Measurements from ENCODE around the gene SERPINA1. TPM values are rescaled to one million over a fixed set of nuclear protein-coding genes. Genes with fewer than 3 reads are reported as not detected.
A peak's percentile ranks its signal among the peaks of the same experiment; 100 is the strongest.

SERPINA1 gene
- total and polyA plus RNA-seq, 2 of the 13 experiments (the other 11 are each of a cell fraction or from before 2014, with no cell fraction given) = 3,266 to 11,015 TPM

- TF ChIP-seq, protein P1, sequence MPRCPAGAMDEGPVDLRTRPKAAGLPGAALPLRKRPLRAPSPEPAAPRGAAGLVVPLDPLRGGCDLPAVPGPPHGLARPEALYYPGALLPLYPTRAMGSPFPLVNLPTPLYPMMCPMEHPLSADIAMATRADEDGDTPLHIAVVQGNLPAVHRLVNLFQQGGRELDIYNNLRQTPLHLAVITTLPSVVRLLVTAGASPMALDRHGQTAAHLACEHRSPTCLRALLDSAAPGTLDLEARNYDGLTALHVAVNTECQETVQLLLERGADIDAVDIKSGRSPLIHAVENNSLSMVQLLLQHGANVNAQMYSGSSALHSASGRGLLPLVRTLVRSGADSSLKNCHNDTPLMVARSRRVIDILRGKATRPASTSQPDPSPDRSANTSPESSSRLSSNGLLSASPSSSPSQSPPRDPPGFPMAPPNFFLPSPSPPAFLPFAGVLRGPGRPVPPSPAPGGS (CRISPR knock-in tag; IDR thresholded peaks at IDR 0.05) = no peak
- TF ChIP-seq ZNF672 (CRISPR knock-in tag; IDR thresholded peaks at IDR 0.05) (peak; percentile 81; the same call in 1 of the 2 replicates), ZNF512B (CRISPR knock-in tag; IDR thresholded peaks at IDR 0.05; ENCODE audit: borderline replicate concordance) (no peak), PLRG1 (conservative IDR thresholded peaks at IDR 0.05) (no peak), ZSCAN9 (CRISPR knock-in tag; IDR thresholded peaks at IDR 0.05; ENCODE audit: borderline replicate concordance) (no peak), ZNF3 (CRISPR knock-in tag; IDR thresholded peaks at IDR 0.05) (peak; percentile 62), ZNF562 (CRISPR knock-in tag; IDR thresholded peaks at IDR 0.05; ENCODE audit: borderline replicate concordance) (no peak; the same call in 1 of the 2 replicates), NFYC (CRISPR knock-in tag; IDR thresholded peaks at IDR 0.05) (no peak), MZF1 (CRISPR knock-in tag; IDR thresholded peaks at IDR 0.05; ENCODE audit: borderline replicate concordance) (no peak), ZNF510 (CRISPR knock-in tag; IDR thresholded peaks at IDR 0.05; ENCODE audit: low read depth) (no peak), ARID4A (CRISPR knock-in tag; IDR thresholded peaks at IDR 0.05; ENCODE audit: borderline replicate concordance) (no peak), ZNF354B (CRISPR knock-in tag; IDR thresholded peaks at IDR 0.05) (no peak), YY1 (IDR thresholded peaks at IDR 0.05; ENCODE audit: insufficient read depth, insufficient replicate concordance, low read depth, low read length) (no peak)
- TF ChIP-seq, protein P2, sequence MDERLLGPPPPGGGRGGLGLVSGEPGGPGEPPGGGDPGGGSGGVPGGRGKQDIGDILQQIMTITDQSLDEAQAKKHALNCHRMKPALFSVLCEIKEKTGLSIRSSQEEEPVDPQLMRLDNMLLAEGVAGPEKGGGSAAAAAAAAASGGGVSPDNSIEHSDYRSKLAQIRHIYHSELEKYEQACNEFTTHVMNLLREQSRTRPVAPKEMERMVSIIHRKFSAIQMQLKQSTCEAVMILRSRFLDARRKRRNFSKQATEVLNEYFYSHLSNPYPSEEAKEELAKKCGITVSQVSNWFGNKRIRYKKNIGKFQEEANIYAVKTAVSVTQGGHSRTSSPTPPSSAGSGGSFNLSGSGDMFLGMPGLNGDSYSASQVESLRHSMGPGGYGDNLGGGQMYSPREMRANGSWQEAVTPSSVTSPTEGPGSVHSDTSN (CRISPR knock-in tag; IDR thresholded peaks at IDR 0.05) = no peak
- TF ChIP-seq, protein P3, sequence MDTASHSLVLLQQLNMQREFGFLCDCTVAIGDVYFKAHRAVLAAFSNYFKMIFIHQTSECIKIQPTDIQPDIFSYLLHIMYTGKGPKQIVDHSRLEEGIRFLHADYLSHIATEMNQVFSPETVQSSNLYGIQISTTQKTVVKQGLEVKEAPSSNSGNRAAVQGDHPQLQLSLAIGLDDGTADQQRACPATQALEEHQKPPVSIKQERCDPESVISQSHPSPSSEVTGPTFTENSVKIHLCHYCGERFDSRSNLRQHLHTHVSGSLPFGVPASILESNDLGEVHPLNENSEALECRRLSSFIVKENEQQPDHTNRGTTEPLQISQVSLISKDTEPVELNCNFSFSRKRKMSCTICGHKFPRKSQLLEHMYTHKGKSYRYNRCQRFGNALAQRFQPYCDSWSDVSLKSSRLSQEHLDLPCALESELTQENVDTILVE (CRISPR knock-in tag; IDR thresholded peaks at IDR 0.05) = no peak
- TF ChIP-seq, protein P4, sequence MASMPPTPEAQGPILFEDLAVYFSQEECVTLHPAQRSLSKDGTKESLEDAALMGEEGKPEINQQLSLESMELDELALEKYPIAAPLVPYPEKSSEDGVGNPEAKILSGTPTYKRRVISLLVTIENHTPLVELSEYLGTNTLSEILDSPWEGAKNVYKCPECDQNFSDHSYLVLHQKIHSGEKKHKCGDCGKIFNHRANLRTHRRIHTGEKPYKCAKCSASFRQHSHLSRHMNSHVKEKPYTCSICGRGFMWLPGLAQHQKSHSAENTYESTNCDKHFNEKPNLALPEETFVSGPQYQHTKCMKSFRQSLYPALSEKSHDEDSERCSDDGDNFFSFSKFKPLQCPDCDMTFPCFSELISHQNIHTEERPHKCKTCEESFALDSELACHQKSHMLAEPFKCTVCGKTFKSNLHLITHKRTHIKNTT (CRISPR knock-in tag; IDR thresholded peaks at IDR 0.05) = no peak
Measured at GRCh38 chr14:94376108-94376975, 12.1 kb downstream of the SERPINA1 start (continued).
